Gastrocnemius medialis (tissue), 4 donors: ENCODE data around the gene CLEC1A. TPM values are rescaled to one million over a fixed set of nuclear protein-coding genes. Genes with fewer than 3 reads are reported as not detected.

Experiments used
- ATAC-seq, 2 donors: fragments of 150-250 bp; one replicate each; pipeline ENCODE4 v1.9.1; 2016
- DNase-seq, 2 donors: peaks; one replicate each; pipeline ENCODE4 v3.0.0-alpha.2; 2019
- H3K27ac ChIP-seq, 4 donors: fragments of 200-600 bp; sonication (generic); 1 replicate in 1 of 4; 2 replicates in 3 of 4; pipeline ENCODE4 v1.5.1; 2016 to 2018; ENCODE audit warnings: mild to moderate bottlenecking in 2 of 4, moderate library complexity in 1 of 4
- H3K27me3 ChIP-seq, 3 donors: fragments of 200-600 bp; sonication (generic) in 2 of 3; 1 replicate in 1 of 3; 2 replicates in 2 of 3; pipeline versions ENCODE4 v1.5.1 to v1.6.0; 2016 to 2019; ENCODE audit warnings: mild to moderate bottlenecking in 1 of 3, moderate library complexity in 1 of 3
- H3K36me3 ChIP-seq, 2 donors: fragments of 200-600 bp; sonication (generic) in 1 of 2; one replicate each; pipeline ENCODE4 v1.5.1; 2017 to 2018
- H3K4me1 ChIP-seq, 2 donors: fragments of 200-600 bp; sonication (generic) in 1 of 2; one replicate each; pipeline ENCODE4 v1.5.1; 2016 to 2017; ENCODE audit warnings: mild to moderate bottlenecking in 2 of 2
- H3K4me3 ChIP-seq, 4 donors: fragments of 200-600 bp; sonication (generic) in 3 of 4; 1 replicate in 1 of 4; 2 replicates in 3 of 4; pipeline ENCODE4 v1.5.1; 2016 to 2019; ENCODE audit warnings: mild to moderate bottlenecking in 2 of 4
- H3K9me3 ChIP-seq, 3 donors: fragments of 200-600 bp; sonication (generic) in 2 of 3; 1 replicate in 1 of 3; 2 replicates in 2 of 3; pipeline ENCODE4 v1.5.1; 2016 to 2019
- POLR2A ChIP-seq, 2 donors: fragments of 450-650 bp; IDR thresholded peaks; one replicate each; pipeline ENCODE4 v1.6.1; 2017; ENCODE audit warnings: antibody characterized with exemption in 2 of 2, mild to moderate bottlenecking in 2 of 2, moderate library complexity in 2 of 2
- in situ Hi-C, 4 donors: fragments of 200-750 bp; cut with MboI; loops; one replicate each; pipeline versions ENCODE4 v1.15.0 to v1.8.0; 2017; ENCODE audit warnings: low sequenced_read_pairs in 4 of 4
- intact Hi-C: fragments of 100-400 bp; cut with DNase I; formaldehyde crosslinking; loops from one replicate; pipeline ENCODE4 v1.15.1; 2023; ENCODE audit warnings: low total_unique reads
- total RNA-seq, 4 donors: library from RNA; depleted of rRNA; stranded (reverse); fragments of >200 nt; gene quantifications; one replicate each; pipeline versions ENCODE4 v1.1.0 to v1.2.3, GENCODE V29; 2016
- TF ChIP-seq, protein P1 (sequence below), 5 experiments: fragments of 450-650 bp in 3 of 5; fragments of 200-600 bp in 2 of 5; sonication (generic) in 2 of 5; IDR thresholded peaks in 4 of 5; conservative IDR thresholded peaks in 1 of 5; 1 replicate in 4 of 5; 2 replicates in 1 of 5; pipeline ENCODE4 v1.5.1; 2016 to 2019; ENCODE audit warnings: antibody characterized with exemption in 5 of 5, mild to moderate bottlenecking in 3 of 5, moderate library complexity in 3 of 5

CLEC1A gene
- total RNA-seq, 4 donors from 2014 or later = 1.00 to 3.6 (median 1.6) TPM

DNA sequence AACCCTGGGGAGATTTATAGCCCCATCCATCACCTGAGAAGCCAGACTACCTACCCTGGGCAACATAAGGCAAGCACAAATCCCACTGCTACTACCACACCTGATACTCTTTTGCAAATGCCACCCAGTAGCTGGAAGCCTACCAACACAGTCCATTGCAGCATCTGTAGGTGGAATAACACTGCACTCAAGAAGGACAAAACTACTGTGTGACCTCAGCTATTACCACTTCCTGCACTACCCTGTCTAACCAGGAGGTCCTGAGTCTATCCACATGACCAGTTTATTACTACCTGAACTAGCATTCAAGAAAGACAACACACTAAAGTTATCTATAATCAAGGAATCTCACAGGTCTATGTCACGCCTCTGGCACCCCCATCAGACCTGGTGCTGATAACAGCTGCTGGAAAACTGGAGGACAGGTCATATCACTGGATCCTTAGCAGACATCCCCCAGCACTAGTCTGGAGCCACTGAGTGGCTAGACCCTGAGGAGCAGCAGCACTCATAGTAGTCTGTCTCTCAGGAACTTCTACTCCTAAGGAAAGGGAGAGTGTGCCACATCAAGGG is 2.9 kb upstream of the CLEC1A start:
- no peak for TF ChIP-seq POLR2A (IDR thresholded peaks at IDR 0.05)
- no peaks in the 10 kb centered on the region for H3K27me3 ChIP-seq
- DNase-seq (no peak), ATAC-seq (no peak)
- in situ Hi-C loops (no loop called here), intact Hi-C loops (no loop called here)
- no peak overlapping the region for H3K4me3 ChIP-seq
- no peaks in the 10 kb centered on the region for H3K9me3 ChIP-seq
- no peaks in the 10 kb centered on the region for H3K36me3 ChIP-seq
- no peak overlapping the region for H3K27ac ChIP-seq
- peaks cover 0 to 5% of the 10 kb centered on the region in 2 donors for H3K4me1 ChIP-seq

DNA sequence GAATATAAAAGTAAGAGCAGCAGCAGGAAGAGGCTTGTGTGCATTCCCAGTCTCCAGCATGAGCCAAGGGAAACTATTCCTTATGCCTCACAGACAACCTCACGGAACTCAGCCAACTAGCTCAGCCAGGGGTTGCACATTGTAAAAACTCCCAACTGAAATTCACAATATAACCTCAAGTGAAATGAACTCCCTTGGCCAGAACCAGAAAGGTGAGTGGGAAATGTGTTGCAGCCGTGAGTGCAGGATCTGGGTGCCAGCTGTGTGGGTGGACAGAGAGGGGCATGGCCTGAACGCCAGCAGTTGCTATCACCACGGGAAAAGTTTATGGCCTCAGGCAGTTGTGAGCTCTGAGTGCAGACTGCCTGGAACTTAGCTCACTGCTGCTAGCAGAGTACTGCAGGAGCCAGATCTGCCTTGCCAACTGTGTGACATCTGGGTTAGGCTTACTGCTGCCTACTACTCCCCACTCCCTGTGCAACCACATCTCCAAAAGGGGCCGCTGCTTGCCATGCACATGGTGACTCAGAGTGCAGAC is 2.3 kb upstream of the CLEC1A start:
- intact Hi-C loops = no loop called here

DNA sequence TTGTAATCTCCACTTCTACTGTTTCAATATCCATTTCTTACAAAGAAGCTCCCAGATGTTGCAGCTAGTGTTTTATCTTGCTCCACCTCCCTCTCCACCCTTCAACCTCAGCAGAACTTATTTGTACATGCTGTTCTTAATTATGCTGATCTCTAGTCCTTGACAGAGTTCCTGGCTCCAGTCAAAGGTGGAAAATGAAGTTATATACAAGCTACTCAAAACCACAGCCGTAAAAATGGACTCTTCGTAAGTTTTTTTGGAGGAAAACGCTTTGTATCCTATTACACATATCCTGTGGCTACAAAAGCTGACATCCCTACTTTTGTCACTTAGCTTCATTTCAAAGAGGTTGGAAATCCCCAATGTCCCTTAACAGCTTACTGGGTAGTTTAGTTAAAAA is 1.3 kb downstream of the CLEC1A start:
- H3K4me3 ChIP-seq = peak overlapping the region in 1 of 4 donors; percentile 42
- peak; percentile 43 to 64 for ATAC-seq
- H3K27me3 ChIP-seq = no peaks in the 10 kb centered on the region
- no peak for DNase-seq
- in situ Hi-C loops (no loop called here), intact Hi-C loops (no loop called here)
- H3K4me1 ChIP-seq = peaks cover 0 to 5% of the 10 kb centered on the region in 2 donors
- no peaks in the 10 kb centered on the region for H3K9me3 ChIP-seq
- TF ChIP-seq, protein P1, sequence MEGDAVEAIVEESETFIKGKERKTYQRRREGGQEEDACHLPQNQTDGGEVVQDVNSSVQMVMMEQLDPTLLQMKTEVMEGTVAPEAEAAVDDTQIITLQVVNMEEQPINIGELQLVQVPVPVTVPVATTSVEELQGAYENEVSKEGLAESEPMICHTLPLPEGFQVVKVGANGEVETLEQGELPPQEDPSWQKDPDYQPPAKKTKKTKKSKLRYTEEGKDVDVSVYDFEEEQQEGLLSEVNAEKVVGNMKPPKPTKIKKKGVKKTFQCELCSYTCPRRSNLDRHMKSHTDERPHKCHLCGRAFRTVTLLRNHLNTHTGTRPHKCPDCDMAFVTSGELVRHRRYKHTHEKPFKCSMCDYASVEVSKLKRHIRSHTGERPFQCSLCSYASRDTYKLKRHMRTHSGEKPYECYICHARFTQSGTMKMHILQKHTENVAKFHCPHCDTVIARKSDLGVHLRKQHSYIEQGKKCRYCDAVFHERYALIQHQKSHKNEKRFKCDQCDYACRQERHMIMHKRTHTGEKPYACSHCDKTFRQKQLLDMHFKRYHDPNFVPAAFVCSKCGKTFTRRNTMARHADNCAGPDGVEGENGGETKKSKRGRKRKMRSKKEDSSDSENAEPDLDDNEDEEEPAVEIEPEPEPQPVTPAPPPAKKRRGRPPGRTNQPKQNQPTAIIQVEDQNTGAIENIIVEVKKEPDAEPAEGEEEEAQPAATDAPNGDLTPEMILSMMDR (IDR thresholded peaks at IDR 0.05 in 4 of 5, conservative IDR thresholded peaks at IDR 0.05 in 1 of 5) = no peak
- peak in 1 of 2 donors; percentile 37 for TF ChIP-seq POLR2A (IDR thresholded peaks at IDR 0.05)
- peak overlapping the region; percentile 9 to 75 (median 68) for H3K27ac ChIP-seq
- no peaks in the 10 kb centered on the region for H3K36me3 ChIP-seq

More for the DNA sequence above, 2.3 kb upstream of the CLEC1A start:
- H3K27me3 ChIP-seq = no peaks in the 10 kb centered on the region
- DNase-seq (no peak), ATAC-seq (no peak)
- no peak for TF ChIP-seq POLR2A (IDR thresholded peaks at IDR 0.05)
- TF ChIP-seq, protein P1 (IDR thresholded peaks at IDR 0.05 in 4 of 5, conservative IDR thresholded peaks at IDR 0.05 in 1 of 5) = no peak
- in situ Hi-C loops = no loop called here
- no peak overlapping the region for H3K27ac ChIP-seq
- no peak overlapping the region for H3K4me3 ChIP-seq
- no peaks in the 10 kb centered on the region for H3K9me3 ChIP-seq
- H3K4me1 ChIP-seq = peaks cover 0 to 5% of the 10 kb centered on the region in 2 donors
- no peaks in the 10 kb centered on the region for H3K36me3 ChIP-seq

DNA sequence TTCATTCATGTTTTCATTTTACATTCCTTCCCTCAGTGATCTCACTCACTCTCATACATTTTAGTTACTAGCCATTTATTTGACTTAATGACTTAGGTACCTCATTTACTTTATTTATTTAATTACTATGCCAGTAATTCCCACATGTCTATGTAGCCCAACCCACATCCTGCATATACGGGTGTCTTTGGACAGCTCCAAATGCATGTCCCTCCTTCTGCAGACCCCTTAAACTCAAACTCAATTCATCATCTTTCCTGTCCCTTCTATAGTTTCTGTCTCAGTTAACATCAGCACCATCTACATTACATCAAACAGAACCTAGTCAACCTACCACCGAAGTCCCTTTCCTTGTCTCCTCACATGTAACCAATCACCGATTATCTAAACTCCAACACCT is 2.8 kb downstream of the CLEC1A start:
- in situ Hi-C loops = no loop called here
- Histone ChIP-seq H3K9me3 (no peaks in the 10 kb centered on the region), H3K27ac (peak overlapping the region; percentile 9 to 75 (median 68)), H3K4me1 (peaks cover 0 to 2% of the 10 kb centered on the region in 2 donors), H3K4me3 (peak overlapping the region in 2 of 4 donors; percentile 23 to 42), H3K36me3 (no peaks in the 10 kb centered on the region), H3K27me3 (no peaks in the 10 kb centered on the region)
- ATAC-seq (no peak), DNase-seq (no peak)
- intact Hi-C loops = no loop called here
- no peak for TF ChIP-seq POLR2A (IDR thresholded peaks at IDR 0.05)
- TF ChIP-seq, protein P1 (IDR thresholded peaks at IDR 0.05 in 4 of 5, conservative IDR thresholded peaks at IDR 0.05 in 1 of 5) = no peak

DNA sequence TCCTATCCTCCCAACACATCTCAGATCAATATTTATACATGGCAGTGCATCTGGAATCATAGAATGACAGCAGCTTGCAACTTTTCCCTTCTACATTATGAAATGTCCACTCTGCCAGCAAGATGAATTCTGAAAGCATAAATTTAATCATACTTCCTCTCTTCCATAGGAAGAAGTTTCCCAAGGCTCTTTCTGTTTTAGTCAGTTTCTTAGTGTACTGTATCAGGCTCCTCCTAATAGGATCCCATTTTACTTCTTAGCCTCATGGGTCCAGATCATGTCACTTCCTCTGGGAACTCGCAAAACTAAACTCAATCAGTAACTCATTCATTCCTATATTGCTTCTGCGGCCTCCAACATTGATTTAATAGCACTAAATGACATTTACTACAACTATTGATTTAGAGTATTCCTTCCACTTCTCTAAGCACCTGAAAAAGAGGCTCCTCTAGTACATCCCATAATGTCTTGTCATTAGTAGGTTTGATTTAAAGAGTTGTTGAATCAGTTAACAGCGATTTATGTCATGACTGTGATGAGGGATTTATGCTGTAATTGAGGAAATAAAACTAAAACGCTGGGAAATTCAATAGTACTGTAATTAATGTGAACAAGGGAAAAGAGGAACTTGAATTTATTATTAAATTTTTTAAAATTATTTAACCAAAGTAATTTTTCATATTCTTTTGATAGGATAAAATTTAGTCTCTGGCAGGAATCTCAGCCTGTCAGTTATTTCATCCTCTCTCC is 4.0 kb downstream of the CLEC1A start:
- in situ Hi-C loops (no loop called here), intact Hi-C loops (no loop called here)
- Histone ChIP-seq H3K36me3 (no peaks in the 10 kb centered on the region), H3K9me3 (no peaks in the 10 kb centered on the region), H3K27ac (peak overlapping the region; percentile 9 to 75 (median 68)), H3K27me3 (no peaks in the 10 kb centered on the region), H3K4me1 (no peaks in the 10 kb centered on the region), H3K4me3 (no peak overlapping the region)
- TF ChIP-seq, protein P1 (IDR thresholded peaks at IDR 0.05 in 4 of 5, conservative IDR thresholded peaks at IDR 0.05 in 1 of 5) = no peak
- no peak for TF ChIP-seq POLR2A (IDR thresholded peaks at IDR 0.05)
- ATAC-seq = no peak
- no peak for DNase-seq
